NCI-H774 (cell line): Measurements from ENCODE around the gene KCNT1.

Experiments
- DNase-seq: peaks from one replicate; lab custom pipeline; 2025; lab: John Stamatoyannopoulos, UW

Gene KCNT1

GRCh38 chr9:135745686-135746324, 43.8 kb downstream of the KCNT1 start:
- no peak for DNase-seq

- DNase-seq: no peak
These were observed 44.6 kb downstream of the KCNT1 start for GRCh38 chr9:135746565-135746964.

- DNase-seq: no peak
These were observed 45.3 kb downstream of the KCNT1 start for GRCh38 chr9:135747311-135747710.

GRCh38 chr9:135748676-135749075, 46.7 kb downstream of the KCNT1 start:
- DNase-seq: no peak

- no peak for DNase-seq
These were observed 47.4 kb downstream of the KCNT1 start for GRCh38 chr9:135749171-135750045.

GRCh38 chr9:135750786-135751185, 48.8 kb downstream of the KCNT1 start:
- DNase-seq: no peak

- no peak for DNase-seq
These were observed 49.5 kb downstream of the KCNT1 start for GRCh38 chr9:135751501-135751900.

- no peak for DNase-seq
These were observed 50.6 kb downstream of the KCNT1 start for GRCh38 chr9:135752281-135753204.

- DNase-seq: no peak
These were observed 51.6 kb downstream of the KCNT1 start for GRCh38 chr9:135753391-135754105.

- DNase-seq: no peak
These were observed 54.6 kb downstream of the KCNT1 start for GRCh38 chr9:135756576-135756975.

- no peak for DNase-seq
These were observed 55.4 kb downstream of the KCNT1 start for GRCh38 chr9:135757356-135757755.

GRCh38 chr9:135758056-135758455, 56.1 kb downstream of the KCNT1 start:
- no peak for DNase-seq

GRCh38 chr9:135758870-135759269, 56.9 kb downstream of the KCNT1 start:
- DNase-seq: no peak

- no peak for DNase-seq
These were observed 57.8 kb downstream of the KCNT1 start for GRCh38 chr9:135759676-135760300.

GRCh38 chr9:135760465-135760864, 58.5 kb downstream of the KCNT1 start:
- DNase-seq: no peak

GRCh38 chr9:135761150-135761844, 59.3 kb downstream of the KCNT1 start:
- DNase-seq: no peak

- DNase-seq: no peak
These were observed 59.8 kb downstream of the KCNT1 start for GRCh38 chr9:135761845-135762168.

GRCh38 chr9:135762921-135763320, 60.9 kb downstream of the KCNT1 start:
- DNase-seq: no peak

GRCh38 chr9:135763716-135764446, 61.9 kb downstream of the KCNT1 start:
- no peak for DNase-seq

GRCh38 chr9:135764731-135765130, 62.7 kb downstream of the KCNT1 start:
- DNase-seq: no peak
